GM15510 (cell line): ENCODE measurements around the gene ICAM1.

Source experiments
- POLR2A ChIP-seq: IDR thresholded peaks from 3 replicates; pipeline ENCODE4 v1.6.1; 2011; ENCODE audit warnings: borderline replicate concordance; ENCODE audit not compliant: insufficient read length; ENCODE audit errors: extremely low read depth

Gene ICAM1

GRCh38 chr19:10317045-10317856 is 46.3 kb downstream of the ICAM1 start:
- TF ChIP-seq POLR2A: no peak

- no peak for TF ChIP-seq POLR2A
Observed at GRCh38 chr19:10317857-10318462, 47.0 kb downstream of the ICAM1 start.

- no peak for TF ChIP-seq POLR2A
Observed at GRCh38 chr19:10318807-10319682, 48.1 kb downstream of the ICAM1 start.

GRCh38 chr19:10320602-10321416 is 49.9 kb downstream of the ICAM1 start:
- TF ChIP-seq POLR2A: no peak

GRCh38 chr19:10321417-10321797 is 50.5 kb downstream of the ICAM1 start:
- TF ChIP-seq POLR2A: no peak

GRCh38 chr19:10321874-10322835 is 51.2 kb downstream of the ICAM1 start:
- no peak for TF ChIP-seq POLR2A

GRCh38 chr19:10325732-10326131 is 54.8 kb downstream of the ICAM1 start:
- no peak for TF ChIP-seq POLR2A

GRCh38 chr19:10327793-10328192 is 56.9 kb downstream of the ICAM1 start:
- TF ChIP-seq POLR2A: no peak

GRCh38 chr19:10328558-10329429 is 57.9 kb downstream of the ICAM1 start:
- no peak for TF ChIP-seq POLR2A

- TF ChIP-seq POLR2A: no peak
Observed at GRCh38 chr19:10329555-10329954, 58.6 kb downstream of the ICAM1 start.

GRCh38 chr19:10332158-10332964 is 61.4 kb downstream of the ICAM1 start:
- no peak for TF ChIP-seq POLR2A

- peak; percentile 95 for TF ChIP-seq POLR2A
Observed at GRCh38 chr19:10332965-10333757, 62.2 kb downstream of the ICAM1 start, which contains the start of gene RAVER1. Gene RAVER1 (minus strand): TSS chr19:10333529. CDS start chr19:10333507, 22 bp downstream.
